ENCODE measurements around the gene SYT1. TPM values are rescaled to one million over a fixed set of nuclear protein-coding genes. Genes with fewer than 3 reads are reported as not detected.
A peak's percentile ranks its signal among the peaks of the same experiment; 100 is the strongest.

SYT1 gene
- total and polyA plus RNA-seq, 8 donors, result 0.16 to 1.2 (median 0.26) TPM

DNA sequence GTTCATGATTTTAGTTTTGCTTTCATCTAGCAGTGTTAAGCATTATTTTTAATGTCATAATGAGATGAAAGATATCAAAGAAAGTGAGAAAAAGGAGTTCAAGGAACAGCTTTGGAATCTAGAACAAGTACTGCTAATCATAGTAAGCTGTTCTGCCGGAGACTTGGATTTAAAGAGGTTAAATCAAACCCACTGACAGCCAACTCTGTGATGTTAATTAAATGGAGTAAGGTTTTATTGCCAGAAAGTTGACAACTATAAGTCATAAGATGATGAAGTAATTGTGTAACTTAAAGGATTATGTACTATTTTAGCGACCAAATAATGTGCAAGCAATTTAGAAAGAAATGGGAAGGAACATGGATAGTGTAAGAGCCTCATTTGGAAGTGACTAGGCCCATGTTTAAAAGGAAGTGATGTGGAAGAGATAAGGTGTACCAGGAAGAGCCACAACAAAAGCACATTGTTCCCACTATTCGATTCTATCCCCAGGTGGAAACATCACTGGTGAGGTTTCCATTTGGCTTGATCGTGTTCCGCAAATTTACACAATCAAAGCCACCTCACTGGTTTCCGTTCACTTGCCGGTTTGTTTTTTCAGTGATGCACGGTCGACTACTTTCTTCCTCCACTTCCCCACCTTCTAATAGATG, 437.7 kb downstream of the SYT1 start:
- H3K27ac ChIP-seq, result no peak overlapping the region
- TF ChIP-seq, protein P1, sequence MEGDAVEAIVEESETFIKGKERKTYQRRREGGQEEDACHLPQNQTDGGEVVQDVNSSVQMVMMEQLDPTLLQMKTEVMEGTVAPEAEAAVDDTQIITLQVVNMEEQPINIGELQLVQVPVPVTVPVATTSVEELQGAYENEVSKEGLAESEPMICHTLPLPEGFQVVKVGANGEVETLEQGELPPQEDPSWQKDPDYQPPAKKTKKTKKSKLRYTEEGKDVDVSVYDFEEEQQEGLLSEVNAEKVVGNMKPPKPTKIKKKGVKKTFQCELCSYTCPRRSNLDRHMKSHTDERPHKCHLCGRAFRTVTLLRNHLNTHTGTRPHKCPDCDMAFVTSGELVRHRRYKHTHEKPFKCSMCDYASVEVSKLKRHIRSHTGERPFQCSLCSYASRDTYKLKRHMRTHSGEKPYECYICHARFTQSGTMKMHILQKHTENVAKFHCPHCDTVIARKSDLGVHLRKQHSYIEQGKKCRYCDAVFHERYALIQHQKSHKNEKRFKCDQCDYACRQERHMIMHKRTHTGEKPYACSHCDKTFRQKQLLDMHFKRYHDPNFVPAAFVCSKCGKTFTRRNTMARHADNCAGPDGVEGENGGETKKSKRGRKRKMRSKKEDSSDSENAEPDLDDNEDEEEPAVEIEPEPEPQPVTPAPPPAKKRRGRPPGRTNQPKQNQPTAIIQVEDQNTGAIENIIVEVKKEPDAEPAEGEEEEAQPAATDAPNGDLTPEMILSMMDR (IDR thresholded peaks at IDR 0.05), result no peak
- no peaks in the 10 kb centered on the region for H3K9me3 ChIP-seq
- H3K4me1 ChIP-seq, result no peaks in the 10 kb centered on the region
- DNase-seq (no peak), FAIRE-seq (no peak), ATAC-seq (no peak)
- H3K36me3 ChIP-seq, result no peaks in the 10 kb centered on the region
- no peak overlapping the region for H3K4me3 ChIP-seq
- 69 to 72% methylated on average over 9 of the region's 9 CpGs for WGBS, 2 donors
- no peaks in the 10 kb centered on the region for H3K27me3 ChIP-seq
- intact Hi-C loops (cut with DNase I), result no loop called here

DNA sequence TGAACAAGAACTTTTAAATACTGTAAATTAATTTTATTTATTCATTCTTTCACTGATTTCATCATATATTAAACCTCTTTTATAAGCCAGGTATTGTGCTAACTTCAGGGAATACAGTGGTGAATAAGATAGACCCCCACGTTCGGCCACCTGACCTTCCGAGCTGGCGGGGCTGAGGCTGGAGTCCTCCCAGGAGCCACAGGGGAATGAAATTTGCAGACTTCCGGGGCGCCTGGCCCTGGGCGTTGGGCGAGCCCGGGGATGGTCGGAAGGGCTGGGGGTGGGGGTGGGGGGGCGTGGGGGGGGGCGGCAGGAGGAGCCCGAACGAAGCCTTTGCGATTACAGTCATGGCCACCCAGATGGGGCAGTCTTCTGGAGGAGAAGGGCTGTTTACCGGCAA, 442.8 kb downstream of the SYT1 start:
- no peak overlapping the region for H3K4me3 ChIP-seq
- FAIRE-seq, result no peak
- H3K9me3 ChIP-seq, result no peaks in the 10 kb centered on the region
- H3K27me3 ChIP-seq, result no peaks in the 10 kb centered on the region
- ATAC-seq, result no peak
- H3K4me1 ChIP-seq, result no peaks in the 10 kb centered on the region
- H3K36me3 ChIP-seq, result no peaks in the 10 kb centered on the region
- intact Hi-C loops (cut with DNase I), result no loop called here
- 74 to 82% methylated on average over 9 to 16 of the region's 16 CpGs for WGBS, 2 donors
- peak in 1 of 6 donors; percentile 24 for DNase-seq
- TF ChIP-seq, protein P1 (IDR thresholded peaks at IDR 0.05), result no peak
- no peak overlapping the region for H3K27ac ChIP-seq

DNA sequence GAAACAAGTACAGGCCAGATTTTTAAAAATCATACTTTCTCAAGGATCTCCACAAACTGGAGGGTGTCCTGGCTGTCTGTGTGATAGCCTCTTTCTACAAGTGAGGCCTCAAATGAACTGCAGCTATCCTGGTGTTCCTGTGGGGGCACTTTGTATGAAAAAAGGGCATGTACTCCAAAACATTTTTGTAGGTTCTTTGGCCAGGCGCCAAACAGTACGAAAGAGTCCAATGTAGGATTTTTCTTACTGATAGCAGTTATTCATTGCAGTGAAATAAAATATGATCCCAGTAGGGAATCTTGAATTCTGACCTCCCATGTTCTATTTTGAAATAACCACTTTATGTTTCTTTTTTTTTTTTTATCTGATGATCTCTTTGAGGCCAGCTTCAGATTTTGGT, 444.5 kb downstream of the SYT1 start:
- WGBS, 2 donors, result 38 to 51% methylated on average over 2 of the region's 2 CpGs
- DNase-seq (no peak), ATAC-seq (no peak), FAIRE-seq (no peak)
- Histone ChIP-seq H3K4me1 (no peaks in the 10 kb centered on the region), H3K27ac (no peak overlapping the region), H3K4me3 (no peak overlapping the region), H3K9me3 (no peaks in the 10 kb centered on the region), H3K36me3 (no peaks in the 10 kb centered on the region), H3K27me3 (no peaks in the 10 kb centered on the region)
- TF ChIP-seq, protein P1 (IDR thresholded peaks at IDR 0.05), result no peak
- intact Hi-C loops (cut with DNase I), result no loop called here

DNA sequence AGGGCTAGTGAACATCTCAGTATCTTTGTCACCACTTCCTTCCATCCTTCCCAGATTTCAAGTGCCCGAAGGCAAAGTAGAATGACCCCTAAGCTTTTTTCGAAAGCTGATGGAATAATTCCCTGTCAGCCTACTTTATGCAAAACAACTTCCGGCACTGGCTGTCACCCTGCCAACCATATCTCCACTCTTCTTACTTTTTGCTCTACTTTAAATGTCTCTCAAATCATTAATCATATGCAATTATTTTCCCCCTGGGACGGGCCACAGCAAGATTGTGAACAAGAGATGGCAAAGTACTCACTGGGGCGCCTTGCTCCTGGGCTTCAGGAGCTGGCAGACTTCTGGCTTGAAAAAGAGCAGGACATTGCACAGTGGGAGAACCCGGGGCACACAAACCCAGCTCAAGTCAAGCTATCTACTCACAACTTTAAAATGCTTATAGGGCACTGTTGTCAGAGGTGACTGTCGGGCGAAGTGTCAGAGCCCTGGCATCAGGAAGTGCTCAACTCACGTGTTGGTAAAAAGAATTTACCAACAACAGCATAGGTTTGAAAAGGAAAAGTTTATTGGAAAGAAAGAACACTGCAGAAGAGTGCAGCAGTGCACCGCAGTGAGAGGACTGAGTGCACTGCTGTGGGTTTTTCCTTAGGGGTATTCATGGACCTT, 452.7 kb downstream of the SYT1 start:
- FAIRE-seq (no peak), ATAC-seq (no peak), DNase-seq (no peak)
- H3K27ac ChIP-seq, result no peak overlapping the region
- H3K4me1 ChIP-seq, result no peaks in the 10 kb centered on the region
- no peaks in the 10 kb centered on the region for H3K36me3 ChIP-seq
- no peak overlapping the region for H3K4me3 ChIP-seq
- WGBS, 2 donors, result 59 to 66% methylated on average over 10 of the region's 10 CpGs
- intact Hi-C loops (cut with DNase I), result no loop called here
- H3K9me3 ChIP-seq, result no peaks in the 10 kb centered on the region
- no peaks in the 10 kb centered on the region for H3K27me3 ChIP-seq
- TF ChIP-seq, protein P1 (IDR thresholded peaks at IDR 0.05), result no peak

DNA sequence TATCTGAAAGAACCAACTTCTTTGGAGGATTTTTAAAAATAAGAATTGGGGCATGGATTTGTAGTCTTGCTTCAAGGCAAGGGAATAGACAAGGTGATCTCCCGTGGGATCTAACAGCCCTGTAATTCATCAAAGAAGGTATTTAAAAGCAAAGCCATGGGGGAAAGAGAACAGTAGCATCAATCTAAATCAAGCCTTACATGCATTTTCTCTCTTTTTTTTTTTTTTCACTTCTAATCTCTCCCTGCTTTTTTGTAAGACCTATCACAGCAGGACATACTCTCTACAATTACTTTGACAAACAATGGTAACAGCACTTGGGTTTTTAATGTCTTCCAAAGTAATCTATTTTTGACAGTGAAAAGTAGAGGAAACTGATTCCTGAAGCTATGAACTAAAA, 458.3 kb downstream of the SYT1 start:
- H3K27ac ChIP-seq, result no peak overlapping the region
- ATAC-seq (no peak), DNase-seq (no peak), FAIRE-seq (no peak)
- no peaks in the 10 kb centered on the region for H3K4me1 ChIP-seq
- no peak overlapping the region for H3K4me3 ChIP-seq
- intact Hi-C loops (cut with DNase I), result no loop called here
- H3K27me3 ChIP-seq, result no peaks in the 10 kb centered on the region
- WGBS, 2 donors, result 25 to 43% methylated on average over 1 of the region's 1 CpG
- no peaks in the 10 kb centered on the region for H3K9me3 ChIP-seq
- TF ChIP-seq, protein P1 (IDR thresholded peaks at IDR 0.05), result no peak
- H3K36me3 ChIP-seq, result no peaks in the 10 kb centered on the region
